ENCODE results near the gene ZNF213. TPM values are rescaled to one million over a fixed set of nuclear protein-coding genes. Genes with fewer than 3 reads are reported as not detected.

ZNF213 gene
- total and polyA plus RNA-seq, 2 experiments from 2014 or later: 2.9 to 10.4 TPM

- H3K27me3 Mint-ChIP-seq (ENCODE audit: insufficient read depth, low read depth, poor library complexity): peaks cover 60% of the 10 kb centered on the region
- Histone ChIP-seq H3K79me2 (replicated peaks; ENCODE audit: insufficient read depth) (no peaks in the 10 kb centered on the region), H3K36me3 (ENCODE audit: insufficient read depth) (no peaks in the 10 kb centered on the region), H3K4me3 (peak overlapping the region; percentile 94), H3F3A (replicated peaks; ENCODE audit: low read depth) (0 out of 2 replicates have a peak, but pooled peaks cover 14% of the 10 kb centered on the region), H3K27ac (ENCODE audit: low read depth) (no peak overlapping the region), H3K4me1 (ENCODE audit: insufficient read depth) (peaks cover 5% of the 10 kb centered on the region), H3K27me3 (ENCODE audit: insufficient read depth) (peaks cover 26% of the 10 kb centered on the region), H2AFZ (peak overlapping the region; percentile 95), H4K20me1 (replicated peaks; ENCODE audit: insufficient read depth) (no peaks in the 10 kb centered on the region), H3K9me2 (ENCODE audit: insufficient read depth) (no peaks in the 10 kb centered on the region), H3K4me2 (peak overlapping the region; percentile 87)
- TF ChIP-seq CTCF (conservative IDR thresholded peaks at IDR 0.05; ENCODE audit: low read depth in 2 of 2) (no peak), JUNB (IDR thresholded peaks at IDR 0.05; ENCODE audit: unreplicated experiment) (no peak), ETS1 (IDR thresholded peaks at IDR 0.05) (no peak), ZNF331 (CRISPR knock-in tag; IDR thresholded peaks at IDR 0.05; ENCODE audit: low read depth) (no peak), REST (IDR thresholded peaks at IDR 0.05; ENCODE audit: unreplicated experiment) (no peak), STAT1 (IDR thresholded peaks at IDR 0.05; ENCODE audit: unreplicated experiment) (no peak), ZNF462 (CRISPR knock-in tag; IDR thresholded peaks at IDR 0.05) (no peak), EZH2 (IDR thresholded peaks at IDR 0.05; ENCODE audit: low read depth, unreplicated experiment) (no peak), EZH2phosphoT487 (IDR thresholded peaks at IDR 0.05; ENCODE audit: unreplicated experiment) (no peak), NANOG (IDR thresholded peaks at IDR 0.05; ENCODE audit: borderline replicate concordance) (no peak), POLR2AphosphoS5 (IDR thresholded peaks at IDR 0.05; ENCODE audit: low read depth) (no peak), CREB1 (CRISPR knock-in tag; IDR thresholded peaks at IDR 0.05; ENCODE audit: low read depth) (no peak), ZNF114 (CRISPR knock-in tag; IDR thresholded peaks at IDR 0.05) (no peak)
- peaks cover 7% of the 10 kb centered on the region; the same call in 2 of the 3 replicates for H3K36me3 Mint-ChIP-seq (ENCODE audit: low read depth)
- H3K4me3 Mint-ChIP-seq: peak overlapping the region; percentile 95
- H3K4me1 Mint-ChIP-seq: peaks cover 12% of the 10 kb centered on the region
- H3K9me3 Mint-ChIP-seq: peaks cover 17% of the 10 kb centered on the region
- ATAC-seq (peak; percentile 6), DNase-seq (ENCODE audit: low spot score) (no peak)
- peak overlapping the region; percentile 37; the same call in 1 of the 2 replicates for H3K27ac Mint-ChIP-seq
Observed at GRCh38 chr16:3183445-3184139, 48.8 kb downstream of the ZNF213 start.
